Adrenal gland (tissue), 5 donors: ENCODE results near the gene MYF6.

Experiments used
- POLR2A ChIP-seq, 2 donors: fragments of 450-650 bp; IDR thresholded peaks; one replicate each; pipeline ENCODE4 v1.6.1; 2017; ENCODE audit warnings: antibody characterized with exemption in 2 of 2, mild to moderate bottlenecking in 2 of 2, moderate library complexity in 1 of 2
- TF ChIP-seq, protein P1 (sequence below), 6 experiments: fragments of 450-650 bp in 4 of 6; fragments of 200-600 bp in 2 of 6; sonication (generic) in 1 of 6; IDR thresholded peaks; 1 replicate in 5 of 6; 2 replicates in 1 of 6; pipeline versions ENCODE4 v1.5.1 to v1.8.0; 2016 to 2021; ENCODE audit warnings: antibody characterized with exemption in 6 of 6, mild to moderate bottlenecking in 2 of 6, moderate library complexity in 1 of 6
- donor health status: DM: no; HTN: no; CAD: no.

DNA sequence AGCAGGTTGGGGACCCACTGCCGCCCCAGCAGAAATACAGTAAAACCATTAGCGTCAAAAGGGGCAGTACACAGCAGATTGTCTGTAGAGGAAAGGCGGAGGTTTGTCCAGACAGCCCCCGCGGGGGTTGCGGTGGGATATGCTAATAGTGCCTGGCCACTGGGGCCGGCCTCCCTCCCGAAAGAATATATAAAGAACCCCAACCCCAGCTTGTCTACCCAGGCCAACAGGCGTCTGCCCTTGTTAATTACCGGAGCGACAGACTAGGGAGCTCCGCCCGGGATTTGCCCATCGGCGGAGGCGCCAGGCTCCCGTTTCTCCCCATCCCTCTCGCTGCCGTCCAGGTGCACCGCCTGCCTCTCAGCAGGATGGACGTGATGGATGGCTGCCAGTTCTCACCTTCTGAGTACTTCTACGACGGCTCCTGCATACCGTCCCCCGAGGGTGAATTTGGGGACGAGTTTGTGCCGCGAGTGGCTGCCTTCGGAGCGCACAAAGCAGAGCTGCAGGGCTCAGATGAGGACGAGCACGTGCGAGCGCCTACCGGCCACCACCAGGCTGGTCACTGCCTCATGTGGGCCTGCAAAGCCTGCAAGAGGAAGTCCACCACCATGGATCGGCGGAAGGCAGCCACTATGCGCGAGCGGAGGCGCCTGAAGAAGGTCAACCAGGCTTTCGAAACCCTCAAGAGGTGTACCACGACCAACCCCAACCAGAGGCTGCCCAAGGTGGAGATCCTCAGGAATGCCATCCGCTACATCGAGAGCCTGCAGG, 9.4 kb downstream of the MYF6 start, which contains the start of gene MYF5:
- no peak for TF ChIP-seq POLR2A (IDR thresholded peaks at IDR 0.05)
- TF ChIP-seq, protein P1, sequence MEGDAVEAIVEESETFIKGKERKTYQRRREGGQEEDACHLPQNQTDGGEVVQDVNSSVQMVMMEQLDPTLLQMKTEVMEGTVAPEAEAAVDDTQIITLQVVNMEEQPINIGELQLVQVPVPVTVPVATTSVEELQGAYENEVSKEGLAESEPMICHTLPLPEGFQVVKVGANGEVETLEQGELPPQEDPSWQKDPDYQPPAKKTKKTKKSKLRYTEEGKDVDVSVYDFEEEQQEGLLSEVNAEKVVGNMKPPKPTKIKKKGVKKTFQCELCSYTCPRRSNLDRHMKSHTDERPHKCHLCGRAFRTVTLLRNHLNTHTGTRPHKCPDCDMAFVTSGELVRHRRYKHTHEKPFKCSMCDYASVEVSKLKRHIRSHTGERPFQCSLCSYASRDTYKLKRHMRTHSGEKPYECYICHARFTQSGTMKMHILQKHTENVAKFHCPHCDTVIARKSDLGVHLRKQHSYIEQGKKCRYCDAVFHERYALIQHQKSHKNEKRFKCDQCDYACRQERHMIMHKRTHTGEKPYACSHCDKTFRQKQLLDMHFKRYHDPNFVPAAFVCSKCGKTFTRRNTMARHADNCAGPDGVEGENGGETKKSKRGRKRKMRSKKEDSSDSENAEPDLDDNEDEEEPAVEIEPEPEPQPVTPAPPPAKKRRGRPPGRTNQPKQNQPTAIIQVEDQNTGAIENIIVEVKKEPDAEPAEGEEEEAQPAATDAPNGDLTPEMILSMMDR (IDR thresholded peaks at IDR 0.05) = no peak
